CD4-positive, CD25-positive, alpha-beta regulatory T cell (primary cell): Measurements from ENCODE around the gene KCTD8. TPM values are rescaled to one million over a fixed set of nuclear protein-coding genes. Genes with fewer than 3 reads are reported as not detected.

Source experiments
- polyA plus RNA-seq, 4 donors: library from polyadenylated mRNA; unstranded; fragments of 300-500 nt; fragmentation: Illumina TruSeq; gene quantifications; one replicate each; pipeline ENCODE4 v1.2.3, GENCODE V29; 2021
- total RNA-seq: library from RNA; stranded (reverse); gene quantifications from one replicate; pipeline ENCODE4 v1.2.3, GENCODE V29; 2022

Gene KCTD8
- total and polyA plus RNA-seq, 5 donors from 2014 or later: not detected

Other genes starting within 250 kb of the KCTD8 start
- not detected for gene YIPF7, start 202.8 kb upstream of the KCTD8 start, total RNA-seq
- not detected for gene YIPF7, start 202.8 kb upstream of the KCTD8 start, polyA plus RNA-seq
- 17.9 TPM for gene GUF1, start 229.6 kb upstream of the KCTD8 start, total RNA-seq
- 10 to 100 TPM in 1 of 4 donors, 1 to 10 TPM in 3; 7.7 to 10.3 (median 9.2) TPM for gene GUF1, start 229.6 kb upstream of the KCTD8 start, polyA plus RNA-seq